ENCODE measurements around the gene SHISA7. TPM values are rescaled to one million over a fixed set of nuclear protein-coding genes. Genes with fewer than 3 reads are reported as not detected.

SHISA7 gene
- total and polyA plus RNA-seq, 4 donors: 1.6 TPM; not detected in 3

DNA sequence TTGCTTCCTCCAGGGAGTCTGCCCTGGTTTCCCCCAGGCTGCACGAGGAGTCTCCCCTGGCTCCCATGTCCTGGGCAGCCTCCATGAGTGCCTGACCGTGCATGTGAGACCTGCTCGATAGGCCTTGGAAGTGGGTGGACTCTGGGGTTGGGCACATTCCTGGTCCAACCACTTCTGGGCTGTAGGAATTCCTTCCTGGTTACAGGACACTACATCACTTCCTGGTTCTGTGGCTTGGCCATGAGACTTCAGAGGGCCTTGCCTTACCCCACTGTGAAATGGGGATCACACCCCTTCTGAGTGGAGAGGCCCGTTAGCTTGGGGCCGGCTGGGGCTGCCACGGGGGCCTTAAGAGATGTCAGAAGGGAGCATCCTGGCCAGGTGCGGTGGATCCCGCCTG, 29.4 kb upstream of the SHISA7 start (continued):
- TF ChIP-seq TAF1 (conservative IDR thresholded peaks at IDR 0.05): no peak
- TF ChIP-seq YY1 (IDR thresholded peaks at IDR 0.05): no peak

DNA sequence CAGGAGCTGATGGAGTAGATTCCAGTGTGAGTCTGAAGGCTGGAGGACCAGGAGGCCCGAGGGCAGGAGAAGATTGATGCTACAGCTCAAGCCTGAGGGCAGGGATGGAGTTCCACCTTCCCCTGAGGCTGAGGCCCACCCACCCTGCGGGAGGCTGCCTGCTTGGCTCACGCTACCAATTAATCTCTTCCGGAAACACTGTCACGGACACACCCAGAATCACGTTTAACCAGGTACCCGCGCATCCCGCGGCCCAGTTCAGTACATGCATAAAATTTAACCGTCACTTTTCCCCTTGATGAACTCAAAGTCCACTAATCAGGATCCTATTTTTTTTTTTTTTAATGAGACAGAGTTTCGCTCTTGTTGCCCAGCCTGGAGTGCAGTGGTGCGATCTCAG, 28.2 kb upstream of the SHISA7 start:
- H3K9ac ChIP-seq (ENCODE audit: low read depth in 1 of 2, low read length in 2 of 2): no peak overlapping the region
- DNase-seq (ENCODE audit: low spot score): no peak
- WGBS: 88% methylated on average over 13 of the region's 13 CpGs

GRCh38 chr19:55468054-55468393, 24.9 kb upstream of the SHISA7 start:
- no peaks in the 10 kb centered on the region for H3K36me3 ChIP-seq (ENCODE audit: control insufficient read depth in 4 of 4, insufficient read depth in 3 of 4, low read depth in 1 of 4, low read length in 3 of 4)
- 23% methylated on average over 4 of the region's 4 CpGs for WGBS
- H3K27ac ChIP-seq (ENCODE audit: low read depth in 1 of 2, low read length in 2 of 2): no peak overlapping the region
- H3K4me3 ChIP-seq (ENCODE audit: low read depth in 1 of 3, low read length in 3 of 3): no peak overlapping the region
- H3K9me3 ChIP-seq (ENCODE audit: control insufficient read depth in 4 of 4, low read length in 3 of 4): no peaks in the 10 kb centered on the region
- TF ChIP-seq, protein P1, sequence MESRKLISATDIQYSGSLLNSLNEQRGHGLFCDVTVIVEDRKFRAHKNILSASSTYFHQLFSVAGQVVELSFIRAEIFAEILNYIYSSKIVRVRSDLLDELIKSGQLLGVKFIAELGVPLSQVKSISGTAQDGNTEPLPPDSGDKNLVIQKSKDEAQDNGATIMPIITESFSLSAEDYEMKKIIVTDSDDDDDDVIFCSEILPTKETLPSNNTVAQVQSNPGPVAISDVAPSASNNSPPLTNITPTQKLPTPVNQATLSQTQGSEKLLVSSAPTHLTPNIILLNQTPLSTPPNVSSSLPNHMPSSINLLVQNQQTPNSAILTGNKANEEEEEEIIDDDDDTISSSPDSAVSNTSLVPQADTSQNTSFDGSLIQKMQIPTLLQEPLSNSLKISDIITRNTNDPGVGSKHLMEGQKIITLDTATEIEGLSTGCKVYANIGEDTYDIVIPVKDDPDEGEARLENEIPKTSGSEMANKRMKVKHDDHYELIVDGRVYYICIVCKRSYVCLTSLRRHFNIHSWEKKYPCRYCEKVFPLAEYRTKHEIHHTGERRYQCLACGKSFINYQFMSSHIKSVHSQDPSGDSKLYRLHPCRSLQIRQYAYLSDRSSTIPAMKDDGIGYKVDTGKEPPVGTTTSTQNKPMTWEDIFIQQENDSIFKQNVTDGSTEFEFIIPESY (IDR thresholded peaks at IDR 0.05): no peak
- TF ChIP-seq ATF3 (IDR thresholded peaks at IDR 0.05) (no peak), GABPA (IDR thresholded peaks at IDR 0.05 in 1 of 2, conservative IDR thresholded peaks at IDR 0.05 in 1 of 2) (no peak)
- no peaks in the 10 kb centered on the region for H3K27me3 ChIP-seq (ENCODE audit: control insufficient read depth in 4 of 4, insufficient read depth in 4 of 4, low read length in 3 of 4)
- H3K4me1 ChIP-seq (ENCODE audit: control insufficient read depth in 4 of 4, insufficient read depth in 4 of 4, low read length in 3 of 4): peaks cover 6 to 15% (median 10%) of the 10 kb centered on the region in 4 donors
- no peak for DNase-seq (ENCODE audit: low spot score)
- no peak overlapping the region for H3K9ac ChIP-seq (ENCODE audit: low read depth in 1 of 2, low read length in 2 of 2)

More for the DNA sequence above, 28.2 kb upstream of the SHISA7 start:
- Histone ChIP-seq H3K4me3 (ENCODE audit: low read depth in 1 of 3, low read length in 3 of 3) (no peak overlapping the region), H3K36me3 (ENCODE audit: control insufficient read depth in 4 of 4, insufficient read depth in 3 of 4, low read depth in 1 of 4, low read length in 3 of 4) (no peaks in the 10 kb centered on the region), H3K27me3 (ENCODE audit: control insufficient read depth in 4 of 4, insufficient read depth in 4 of 4, low read length in 3 of 4) (no peaks in the 10 kb centered on the region), H3K4me1 (ENCODE audit: control insufficient read depth in 4 of 4, insufficient read depth in 4 of 4, low read length in 3 of 4) (peaks cover 10 to 17% (median 13%) of the 10 kb centered on the region in 4 donors), H3K9me3 (ENCODE audit: control insufficient read depth in 4 of 4, low read length in 3 of 4) (no peaks in the 10 kb centered on the region), H3K27ac (ENCODE audit: low read depth in 1 of 2, low read length in 2 of 2) (no peak overlapping the region)
- no peak for TF ChIP-seq FOXA1 (IDR thresholded peaks at IDR 0.05)
- TF ChIP-seq, protein P2, sequence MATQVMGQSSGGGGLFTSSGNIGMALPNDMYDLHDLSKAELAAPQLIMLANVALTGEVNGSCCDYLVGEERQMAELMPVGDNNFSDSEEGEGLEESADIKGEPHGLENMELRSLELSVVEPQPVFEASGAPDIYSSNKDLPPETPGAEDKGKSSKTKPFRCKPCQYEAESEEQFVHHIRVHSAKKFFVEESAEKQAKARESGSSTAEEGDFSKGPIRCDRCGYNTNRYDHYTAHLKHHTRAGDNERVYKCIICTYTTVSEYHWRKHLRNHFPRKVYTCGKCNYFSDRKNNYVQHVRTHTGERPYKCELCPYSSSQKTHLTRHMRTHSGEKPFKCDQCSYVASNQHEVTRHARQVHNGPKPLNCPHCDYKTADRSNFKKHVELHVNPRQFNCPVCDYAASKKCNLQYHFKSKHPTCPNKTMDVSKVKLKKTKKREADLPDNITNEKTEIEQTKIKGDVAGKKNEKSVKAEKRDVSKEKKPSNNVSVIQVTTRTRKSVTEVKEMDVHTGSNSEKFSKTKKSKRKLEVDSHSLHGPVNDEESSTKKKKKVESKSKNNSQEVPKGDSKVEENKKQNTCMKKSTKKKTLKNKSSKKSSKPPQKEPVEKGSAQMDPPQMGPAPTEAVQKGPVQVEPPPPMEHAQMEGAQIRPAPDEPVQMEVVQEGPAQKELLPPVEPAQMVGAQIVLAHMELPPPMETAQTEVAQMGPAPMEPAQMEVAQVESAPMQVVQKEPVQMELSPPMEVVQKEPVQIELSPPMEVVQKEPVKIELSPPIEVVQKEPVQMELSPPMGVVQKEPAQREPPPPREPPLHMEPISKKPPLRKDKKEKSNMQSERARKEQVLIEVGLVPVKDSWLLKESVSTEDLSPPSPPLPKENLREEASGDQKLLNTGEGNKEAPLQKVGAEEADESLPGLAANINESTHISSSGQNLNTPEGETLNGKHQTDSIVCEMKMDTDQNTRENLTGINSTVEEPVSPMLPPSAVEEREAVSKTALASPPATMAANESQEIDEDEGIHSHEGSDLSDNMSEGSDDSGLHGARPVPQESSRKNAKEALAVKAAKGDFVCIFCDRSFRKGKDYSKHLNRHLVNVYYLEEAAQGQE (IDR thresholded peaks at IDR 0.05): no peak
- TF ChIP-seq, protein P3, sequence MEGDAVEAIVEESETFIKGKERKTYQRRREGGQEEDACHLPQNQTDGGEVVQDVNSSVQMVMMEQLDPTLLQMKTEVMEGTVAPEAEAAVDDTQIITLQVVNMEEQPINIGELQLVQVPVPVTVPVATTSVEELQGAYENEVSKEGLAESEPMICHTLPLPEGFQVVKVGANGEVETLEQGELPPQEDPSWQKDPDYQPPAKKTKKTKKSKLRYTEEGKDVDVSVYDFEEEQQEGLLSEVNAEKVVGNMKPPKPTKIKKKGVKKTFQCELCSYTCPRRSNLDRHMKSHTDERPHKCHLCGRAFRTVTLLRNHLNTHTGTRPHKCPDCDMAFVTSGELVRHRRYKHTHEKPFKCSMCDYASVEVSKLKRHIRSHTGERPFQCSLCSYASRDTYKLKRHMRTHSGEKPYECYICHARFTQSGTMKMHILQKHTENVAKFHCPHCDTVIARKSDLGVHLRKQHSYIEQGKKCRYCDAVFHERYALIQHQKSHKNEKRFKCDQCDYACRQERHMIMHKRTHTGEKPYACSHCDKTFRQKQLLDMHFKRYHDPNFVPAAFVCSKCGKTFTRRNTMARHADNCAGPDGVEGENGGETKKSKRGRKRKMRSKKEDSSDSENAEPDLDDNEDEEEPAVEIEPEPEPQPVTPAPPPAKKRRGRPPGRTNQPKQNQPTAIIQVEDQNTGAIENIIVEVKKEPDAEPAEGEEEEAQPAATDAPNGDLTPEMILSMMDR (IDR thresholded peaks at IDR 0.05; ENCODE audit: low read depth, low read length, missing input control): no peak
- no peak for TF ChIP-seq JUND (IDR thresholded peaks at IDR 0.05)
- no peak for TF ChIP-seq HNF4G (IDR thresholded peaks at IDR 0.05)
- no peak for TF ChIP-seq GABPA (IDR thresholded peaks at IDR 0.05 in 1 of 2, conservative IDR thresholded peaks at IDR 0.05 in 1 of 2)
- TF ChIP-seq YY1 (IDR thresholded peaks at IDR 0.05): no peak
- no peak for TF ChIP-seq EGR1 (IDR thresholded peaks at IDR 0.05; ENCODE audit: low read depth in 2 of 2)
- no peak for TF ChIP-seq HNF4A (conservative IDR thresholded peaks at IDR 0.05)
- TF ChIP-seq FOXA2 (IDR thresholded peaks at IDR 0.05): no peak
